ENCODE results near the gene SLMAP. TPM values are rescaled to one million over a fixed set of nuclear protein-coding genes. Genes with fewer than 3 reads are reported as not detected.

SLMAP gene
- total RNA-seq, 4 donors from 2014 or later: 104 to 369 (median 186) TPM

DNA sequence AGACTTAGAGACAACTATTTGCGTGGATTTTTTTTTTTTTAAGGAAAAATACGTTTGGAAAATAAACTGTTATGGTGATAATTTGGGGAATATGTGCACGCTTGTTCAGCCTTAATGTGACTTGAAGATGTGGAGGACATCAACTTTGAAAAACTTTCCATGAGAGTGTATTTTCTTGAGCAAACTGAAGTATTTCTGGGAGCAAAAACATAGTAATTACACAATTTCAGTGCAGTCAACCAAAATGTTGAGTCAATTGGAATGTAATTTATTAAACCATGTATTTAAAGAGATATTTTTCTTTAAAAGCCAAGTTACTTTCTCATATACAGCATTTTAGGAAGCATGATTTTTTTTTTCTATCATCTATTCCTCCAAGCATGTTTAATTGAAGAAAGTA, 171.8 kb downstream of the SLMAP start:
- Histone ChIP-seq H3K4me1 (no peaks in the 10 kb centered on the region), H3K27me3 (no peaks in the 10 kb centered on the region), H3K4me3 (no peak overlapping the region), H3K36me3 (no peaks in the 10 kb centered on the region), H3K9me3 (no peaks in the 10 kb centered on the region), H3K27ac (no peak overlapping the region)
- TF ChIP-seq, protein P1, sequence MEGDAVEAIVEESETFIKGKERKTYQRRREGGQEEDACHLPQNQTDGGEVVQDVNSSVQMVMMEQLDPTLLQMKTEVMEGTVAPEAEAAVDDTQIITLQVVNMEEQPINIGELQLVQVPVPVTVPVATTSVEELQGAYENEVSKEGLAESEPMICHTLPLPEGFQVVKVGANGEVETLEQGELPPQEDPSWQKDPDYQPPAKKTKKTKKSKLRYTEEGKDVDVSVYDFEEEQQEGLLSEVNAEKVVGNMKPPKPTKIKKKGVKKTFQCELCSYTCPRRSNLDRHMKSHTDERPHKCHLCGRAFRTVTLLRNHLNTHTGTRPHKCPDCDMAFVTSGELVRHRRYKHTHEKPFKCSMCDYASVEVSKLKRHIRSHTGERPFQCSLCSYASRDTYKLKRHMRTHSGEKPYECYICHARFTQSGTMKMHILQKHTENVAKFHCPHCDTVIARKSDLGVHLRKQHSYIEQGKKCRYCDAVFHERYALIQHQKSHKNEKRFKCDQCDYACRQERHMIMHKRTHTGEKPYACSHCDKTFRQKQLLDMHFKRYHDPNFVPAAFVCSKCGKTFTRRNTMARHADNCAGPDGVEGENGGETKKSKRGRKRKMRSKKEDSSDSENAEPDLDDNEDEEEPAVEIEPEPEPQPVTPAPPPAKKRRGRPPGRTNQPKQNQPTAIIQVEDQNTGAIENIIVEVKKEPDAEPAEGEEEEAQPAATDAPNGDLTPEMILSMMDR (IDR thresholded peaks at IDR 0.05): no peak
- TF ChIP-seq POLR2A (IDR thresholded peaks at IDR 0.05): no peak
- intact Hi-C loops (cut with DNase I; ENCODE audit: low total_unique reads): no loop called here
- no peak for DNase-seq

DNA sequence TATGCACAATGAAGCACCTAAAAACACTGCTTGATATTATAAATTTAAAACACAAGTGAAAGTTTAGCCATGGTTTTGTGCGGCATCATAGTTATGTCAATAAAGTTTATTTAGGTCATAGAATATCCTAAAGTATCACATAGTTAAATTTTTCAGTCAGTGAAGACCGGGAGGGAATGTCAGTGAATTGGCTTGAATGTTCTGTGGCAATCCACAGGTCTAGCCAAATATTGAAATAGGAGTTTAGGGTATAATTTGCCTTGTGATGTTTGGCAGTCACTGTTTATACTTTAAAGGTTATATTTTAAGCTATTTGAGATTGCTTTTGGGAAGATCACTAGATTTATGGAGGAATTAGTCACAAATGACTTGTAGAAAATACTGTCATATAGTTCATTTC, 172.4 kb downstream of the SLMAP start:
- no peaks in the 10 kb centered on the region for H3K36me3 ChIP-seq
- no peak overlapping the region for H3K4me3 ChIP-seq
- TF ChIP-seq, protein P1 (IDR thresholded peaks at IDR 0.05): no peak
- no peak for TF ChIP-seq POLR2A (IDR thresholded peaks at IDR 0.05)
- H3K9me3 ChIP-seq: no peaks in the 10 kb centered on the region
- H3K4me1 ChIP-seq: no peaks in the 10 kb centered on the region
- DNase-seq: no peak
- intact Hi-C loops (cut with DNase I; ENCODE audit: low total_unique reads): no loop called here
- no peaks in the 10 kb centered on the region for H3K27me3 ChIP-seq
- H3K27ac ChIP-seq: no peak overlapping the region

DNA sequence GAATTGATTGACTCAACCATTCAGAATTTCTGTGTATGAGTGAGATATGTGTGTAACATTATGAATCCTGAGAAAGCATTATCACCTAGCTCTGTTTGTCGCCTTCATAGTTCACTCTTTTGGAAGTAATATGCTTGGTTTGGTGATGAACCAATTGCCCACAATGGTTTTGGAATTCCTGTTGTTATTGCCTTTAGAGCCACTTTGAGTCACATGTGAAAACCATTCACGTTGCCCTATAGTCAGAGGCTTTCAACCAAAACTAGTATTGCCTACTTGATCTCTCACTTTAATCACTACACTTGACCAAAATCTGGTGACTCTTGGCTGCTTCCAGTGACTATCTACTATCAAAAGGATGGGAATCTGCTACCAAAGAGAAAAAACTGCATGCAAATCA, 173.9 kb downstream of the SLMAP start:
- H3K36me3 ChIP-seq: no peaks in the 10 kb centered on the region
- intact Hi-C loops (cut with DNase I; ENCODE audit: low total_unique reads): no loop called here
- H3K4me3 ChIP-seq: no peak overlapping the region
- no peak overlapping the region for H3K27ac ChIP-seq
- no peaks in the 10 kb centered on the region for H3K27me3 ChIP-seq
- no peaks in the 10 kb centered on the region for H3K4me1 ChIP-seq
- no peaks in the 10 kb centered on the region for H3K9me3 ChIP-seq
- DNase-seq: no peak
- TF ChIP-seq, protein P1 (IDR thresholded peaks at IDR 0.05): no peak
- no peak for TF ChIP-seq POLR2A (IDR thresholded peaks at IDR 0.05)

- Histone ChIP-seq H3K4me1 (no peaks in the 10 kb centered on the region), H3K36me3 (no peaks in the 10 kb centered on the region), H3K9me3 (no peaks in the 10 kb centered on the region), H3K4me3 (no peak overlapping the region), H3K27ac (no peak overlapping the region), H3K27me3 (no peaks in the 10 kb centered on the region)
- DNase-seq: no peak
- TF ChIP-seq POLR2A (IDR thresholded peaks at IDR 0.05): no peak
- TF ChIP-seq, protein P1 (IDR thresholded peaks at IDR 0.05): no peak
- intact Hi-C loops (cut with DNase I; ENCODE audit: low total_unique reads): no loop called here
Observed at GRCh38 chr3:57933602-57934001, 177.5 kb downstream of the SLMAP start.

DNA sequence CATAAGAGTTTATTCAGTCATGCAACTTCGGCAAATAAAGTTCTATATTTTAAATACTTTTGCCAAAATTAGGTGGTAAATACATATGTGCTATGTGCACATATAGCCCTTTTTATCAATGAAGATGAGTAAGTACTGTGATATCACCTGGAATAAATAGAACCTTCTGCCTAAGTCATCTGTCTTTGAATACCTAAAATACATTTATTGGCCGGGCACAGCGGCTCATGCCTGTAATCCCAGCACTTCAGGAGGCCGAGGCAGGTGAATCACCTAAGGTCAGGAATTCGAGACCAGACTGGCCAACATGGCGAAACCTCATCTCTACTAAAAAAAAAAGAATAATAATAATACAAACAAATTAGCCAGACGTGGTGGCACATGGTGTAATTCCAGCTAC, 178.3 kb downstream of the SLMAP start:
- H3K27me3 ChIP-seq: no peaks in the 10 kb centered on the region
- H3K4me3 ChIP-seq: no peak overlapping the region
- H3K9me3 ChIP-seq: no peaks in the 10 kb centered on the region
- H3K36me3 ChIP-seq: no peaks in the 10 kb centered on the region
- TF ChIP-seq, protein P1 (IDR thresholded peaks at IDR 0.05): no peak
- TF ChIP-seq POLR2A (IDR thresholded peaks at IDR 0.05): no peak
- H3K27ac ChIP-seq: no peak overlapping the region
- no peak for DNase-seq
- intact Hi-C loops (cut with DNase I; ENCODE audit: low total_unique reads): no loop called here
- H3K4me1 ChIP-seq: no peaks in the 10 kb centered on the region

Data from uterus (tissue), 4 donors.